Raji (cell line): ENCODE measurements around the gene ZNF175.
"Not testable (repeated sequence)": the region's sequence is repeated elsewhere in the genome, so short reads cannot be mapped to it uniquely, and the experiment has no call there.

Experiments used
- POLR2A ChIP-seq: IDR thresholded peaks from 2 replicates; pipeline ENCODE4 v1.6.1; 2011; ENCODE audit warnings: low read depth, low read length, control low read depth; ENCODE audit not compliant: insufficient read depth

Gene ZNF175

DNA sequence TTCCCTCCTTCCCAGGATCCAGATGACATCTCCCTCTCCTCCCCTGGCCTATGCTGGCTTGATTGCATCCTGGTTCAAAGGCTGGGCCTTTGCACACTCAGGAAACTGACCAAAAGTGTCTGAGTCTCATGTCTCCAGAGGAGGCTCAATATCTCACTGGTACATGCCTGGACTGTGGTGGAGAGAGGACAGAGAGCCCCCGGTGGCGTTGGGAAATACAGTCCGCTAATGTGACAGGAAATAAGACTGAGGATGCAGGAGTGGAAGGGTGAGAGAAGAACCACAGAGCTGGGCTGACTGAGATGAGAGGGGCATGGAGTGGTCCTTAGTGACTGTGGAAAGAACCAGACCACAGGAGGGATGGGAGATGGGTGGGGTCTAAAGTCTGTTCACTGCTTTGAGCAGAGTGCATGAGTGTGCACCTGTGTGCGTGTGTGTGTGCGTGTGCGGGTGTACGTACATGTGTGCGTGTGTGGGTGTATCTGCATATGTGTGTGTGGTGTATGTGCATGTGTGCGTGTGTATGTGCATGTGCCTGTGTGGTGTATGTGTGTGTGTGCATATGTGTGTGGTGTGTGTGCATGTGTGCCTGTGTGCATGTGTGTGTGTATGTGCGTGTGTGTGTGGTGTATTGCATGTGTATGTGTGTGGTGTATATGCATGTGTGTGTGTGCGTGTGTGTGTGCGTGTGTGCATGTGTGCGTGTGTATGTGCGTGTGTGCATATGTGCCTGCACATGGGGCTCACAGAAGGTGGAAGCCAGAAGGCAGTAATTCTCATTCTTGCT is 57.3 kb downstream of the ZNF175 start:
- no peak for TF ChIP-seq POLR2A

DNA sequence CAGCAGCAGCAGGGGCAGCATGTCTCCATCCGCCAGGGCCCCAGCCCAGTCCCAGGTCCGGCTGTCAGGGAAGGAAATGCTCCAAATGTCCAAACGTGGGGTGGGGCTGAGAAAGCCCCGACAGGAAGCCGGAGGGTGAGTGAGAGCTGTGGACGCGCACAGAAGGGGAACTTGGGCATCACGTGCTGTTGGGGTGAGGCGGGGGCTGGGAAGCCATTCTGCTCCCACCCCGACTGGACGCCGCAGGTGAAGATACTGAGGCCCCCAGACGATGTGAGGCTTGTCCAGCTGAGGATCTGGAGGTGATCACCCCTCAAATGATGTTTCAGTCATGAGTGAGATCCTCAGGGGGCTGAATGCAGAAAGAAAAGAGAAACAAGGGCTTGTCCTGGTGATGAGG is 59.2 kb downstream of the ZNF175 start, which contains the start of gene SIGLEC5:
Gene SIGLEC5, minus strand, starts transcription at position 87 of the 400 bp plus-strand sequence. Its CDS starts 66 bp downstream, at position 21.
- TF ChIP-seq POLR2A = not testable (repeated sequence)

DNA sequence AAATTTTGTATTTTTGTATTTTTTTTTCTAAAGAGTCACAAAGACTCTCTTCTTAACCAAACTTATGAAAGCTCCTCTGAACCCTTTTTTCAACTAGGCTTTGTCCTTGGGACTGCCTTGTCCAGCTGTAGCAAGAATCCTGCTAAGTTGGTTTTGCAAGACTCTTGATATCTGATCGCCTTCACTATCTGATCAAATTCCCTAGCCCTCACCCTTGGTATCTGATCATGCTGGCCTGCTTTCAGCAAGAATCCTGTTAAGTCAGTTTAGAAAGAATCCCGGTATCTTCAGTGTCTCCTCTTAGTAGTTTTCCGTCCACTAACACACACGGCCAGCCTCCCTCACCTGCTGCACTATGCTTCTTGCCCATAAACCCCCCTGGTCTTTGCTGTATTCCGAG is 61.0 kb downstream of the ZNF175 start:
- TF ChIP-seq POLR2A = no peak

DNA sequence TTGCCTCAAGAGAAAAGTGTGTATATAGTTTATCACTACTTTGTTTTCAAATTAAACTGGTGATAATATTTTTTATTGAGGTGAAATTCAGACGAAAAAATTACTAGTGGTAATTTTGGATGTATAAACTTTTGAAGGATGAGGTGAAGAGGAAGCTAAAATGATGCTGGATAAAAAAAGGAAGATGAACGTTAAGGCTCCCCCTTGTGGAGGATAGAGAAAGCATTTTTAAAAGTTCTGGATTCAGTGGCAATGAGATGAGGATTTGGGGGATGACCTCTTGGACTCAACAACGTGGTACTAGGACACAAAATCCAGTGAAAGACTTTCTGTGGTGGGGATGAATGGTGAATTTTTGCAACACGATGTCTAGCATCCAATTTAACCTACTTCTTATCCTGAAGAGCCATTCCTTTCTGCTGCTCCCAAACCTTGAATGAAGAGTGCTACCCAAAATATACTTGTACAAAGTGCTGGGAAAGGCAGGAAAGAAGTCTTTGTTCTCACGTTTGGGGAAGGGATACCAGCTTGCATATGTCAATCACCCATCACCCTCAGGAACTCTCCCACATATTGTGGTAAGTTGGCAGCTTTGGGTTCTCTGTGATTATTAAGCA is 66.4 kb downstream of the ZNF175 start:
- TF ChIP-seq POLR2A = no peak

DNA sequence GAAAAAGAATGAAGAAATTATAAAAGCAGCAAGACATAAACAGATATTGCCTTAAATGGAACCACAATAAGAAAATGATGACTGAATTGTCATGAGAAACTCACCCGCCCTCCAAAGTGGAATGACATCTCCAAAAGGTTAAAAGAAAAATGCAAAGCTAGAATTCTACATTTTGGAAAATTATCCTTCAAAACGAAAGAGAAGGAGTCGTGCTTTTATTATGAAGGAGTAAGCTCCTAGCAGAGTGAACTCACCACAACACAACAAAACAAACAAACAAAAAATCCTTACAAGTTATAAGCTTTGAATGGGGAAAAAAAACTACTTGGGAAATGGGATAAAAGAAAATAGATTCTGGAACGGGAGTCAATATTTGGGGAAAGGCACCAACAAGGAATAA is 68.8 kb downstream of the ZNF175 start:
- TF ChIP-seq POLR2A = no peak

DNA sequence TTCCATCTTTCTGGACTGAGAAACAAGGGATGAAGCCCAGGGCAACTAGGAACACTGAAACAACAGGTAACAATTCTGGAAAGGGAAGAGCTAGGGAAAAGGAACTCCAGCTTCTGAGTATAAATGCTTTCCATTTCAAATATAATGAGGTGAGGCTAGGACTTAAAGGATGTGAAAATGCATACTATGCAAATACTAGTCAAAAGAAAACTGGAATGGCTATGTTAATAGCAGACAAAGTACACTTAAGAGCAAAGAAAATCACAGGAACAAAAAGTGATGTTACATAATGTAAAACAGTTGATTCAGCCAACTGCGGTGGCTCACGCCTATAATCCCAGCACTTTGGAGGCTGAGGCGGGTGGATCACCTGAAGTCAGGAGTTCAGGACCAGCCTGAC is 69.3 kb downstream of the ZNF175 start:
- TF ChIP-seq POLR2A = no peak

DNA sequence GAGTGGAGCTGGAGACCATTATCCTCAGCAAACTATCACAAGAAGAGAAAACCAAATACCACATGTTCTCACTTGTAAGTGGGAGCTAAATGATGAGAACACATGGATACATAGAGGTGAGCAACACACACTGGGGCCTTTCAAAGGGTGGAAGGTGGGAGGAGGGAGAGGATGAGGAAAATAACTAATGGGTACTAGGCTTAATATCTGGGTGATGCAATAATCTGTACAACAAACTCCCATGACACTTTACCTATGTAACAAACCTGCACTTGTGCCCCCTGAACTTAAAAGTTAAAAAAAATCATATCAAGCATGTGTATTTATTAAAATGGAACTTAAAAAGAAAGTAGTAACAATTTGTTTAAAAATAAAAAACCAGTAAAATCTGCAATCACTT is 70.6 kb downstream of the ZNF175 start:
- no peak for TF ChIP-seq POLR2A
